ENCODE measurements around the gene CCDC148.

DNA sequence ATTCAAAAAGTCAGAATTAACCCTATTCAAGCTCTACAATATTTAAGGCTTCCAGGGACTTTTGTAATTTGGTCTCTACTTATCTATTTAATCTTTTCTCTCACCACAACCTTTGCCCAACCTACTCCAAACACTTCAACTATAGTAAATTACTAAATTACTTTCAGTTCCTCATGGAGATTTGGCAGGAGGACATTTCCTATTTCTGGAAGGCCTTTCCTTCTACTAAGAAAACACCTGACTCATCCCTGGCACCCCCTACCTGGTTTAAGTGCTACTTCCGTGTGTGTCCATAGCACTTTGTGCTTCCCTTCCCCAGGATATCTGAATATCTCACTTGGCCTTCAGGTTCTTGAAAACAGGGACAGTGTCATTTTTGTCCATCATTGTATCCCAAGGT is 258.6 kb downstream of the CCDC148 start:
- no peak for TF ChIP-seq CTCF (IDR thresholded peaks at IDR 0.05 in 4 of 5, conservative IDR thresholded peaks at IDR 0.05 in 1 of 5)
- TF ChIP-seq POLR2A (IDR thresholded peaks at IDR 0.05) = no peak
